HL-60 (cell line): ENCODE measurements around the gene SEBOX.

Experiments used
- DNase-seq, 2 experiments: peaks; one replicate each; pipeline ENCODE4 v3.0.0-alpha.2; 2010 to 2020; ENCODE audit warnings: low read depth in 1 of 2, low spot score in 1 of 2
- H3K27ac ChIP-seq: fragments of 250-450 bp; sonication (Bioruptor Pico); replicated peaks from 2 replicates; pipeline ENCODE4 v1.5.1; 2020; ENCODE audit warnings: mild to moderate bottlenecking, moderate library complexity
- H3K27me3 ChIP-seq: fragments of 250-450 bp; sonication (Bioruptor Pico); 2 replicates; pipeline ENCODE4 v1.5.1; 2021; ENCODE audit warnings: mild to moderate bottlenecking, moderate library complexity; ENCODE audit not compliant: insufficient read depth, poor library complexity, severe bottlenecking
- H3K4me3 ChIP-seq: replicated peaks from 2 replicates; pipeline ENCODE4 v1.5.1; 2011; ENCODE audit warnings: mild to moderate bottlenecking, control low read depth, low read length; ENCODE audit not compliant: insufficient read depth
- CTCF ChIP-seq: IDR thresholded peaks from one replicate; pipeline ENCODE4 v1.5.1; 2011; ENCODE audit warnings: low read length, control low read depth, inconsistent platforms; ENCODE audit not compliant: insufficient read depth
- GABPA ChIP-seq: IDR thresholded peaks from 2 replicates; pipeline ENCODE4 v1.6.1; 2012; ENCODE audit warnings: low read depth
- POLR2AphosphoS5 ChIP-seq: IDR thresholded peaks from 2 replicates; pipeline ENCODE4 v1.6.1; 2012; ENCODE audit warnings: low read depth
- REST ChIP-seq: IDR thresholded peaks from 2 replicates; pipeline ENCODE4 v1.6.1; 2012; ENCODE audit warnings: low read depth; ENCODE audit not compliant: insufficient replicate concordance
- SPI1 ChIP-seq: IDR thresholded peaks from 2 replicates; pipeline ENCODE4 v1.6.1; 2012; ENCODE audit warnings: low read depth, mild to moderate bottlenecking, borderline replicate concordance

Gene SEBOX

GRCh38 chr17:28328325-28328724 is 36.7 kb downstream of the SEBOX start:
- no peak overlapping the region for H3K4me3 ChIP-seq
- no peaks in the 10 kb centered on the region for H3K27me3 ChIP-seq
- no peak for DNase-seq
- TF ChIP-seq CTCF (no peak), POLR2AphosphoS5 (no peak), GABPA (no peak), SPI1 (no peak), REST (no peak)
- H3K27ac ChIP-seq = no peak overlapping the region

- no peak for DNase-seq
- Histone ChIP-seq H3K27me3 (no peaks in the 10 kb centered on the region), H3K27ac (no peak overlapping the region), H3K4me3 (no peak overlapping the region)
- no peak for TF ChIP-seq GABPA
- no peak for TF ChIP-seq CTCF
- TF ChIP-seq SPI1 = no peak
- no peak for TF ChIP-seq POLR2AphosphoS5
- TF ChIP-seq REST = no peak
Observed at GRCh38 chr17:28327709-28328108, 37.3 kb downstream of the SEBOX start.

- no peak for TF ChIP-seq SPI1
- no peak for TF ChIP-seq CTCF
- no peak for DNase-seq
- Histone ChIP-seq H3K27ac (no peak overlapping the region), H3K27me3 (no peaks in the 10 kb centered on the region), H3K4me3 (no peak overlapping the region)
Observed at GRCh38 chr17:28327031-28327607, 37.9 kb downstream of the SEBOX start.

- Histone ChIP-seq H3K27me3 (no peaks in the 10 kb centered on the region), H3K27ac (no peak overlapping the region), H3K4me3 (no peak overlapping the region)
- TF ChIP-seq CTCF (no peak), POLR2AphosphoS5 (no peak), GABPA (no peak), REST (no peak), SPI1 (no peak)
- no peak for DNase-seq
Observed at GRCh38 chr17:28326114-28326513, 38.9 kb downstream of the SEBOX start.
